GM18861 (cell line): ENCODE measurements around the gene LBR.

ENCODE experiments used
- ATAC-seq: cut with Tn5 transposase; IDR thresholded peaks from one replicate; pipeline ENCODE4 v1.9.1; 2021; ENCODE audit not compliant: unreplicated experiment

LBR gene

DNA sequence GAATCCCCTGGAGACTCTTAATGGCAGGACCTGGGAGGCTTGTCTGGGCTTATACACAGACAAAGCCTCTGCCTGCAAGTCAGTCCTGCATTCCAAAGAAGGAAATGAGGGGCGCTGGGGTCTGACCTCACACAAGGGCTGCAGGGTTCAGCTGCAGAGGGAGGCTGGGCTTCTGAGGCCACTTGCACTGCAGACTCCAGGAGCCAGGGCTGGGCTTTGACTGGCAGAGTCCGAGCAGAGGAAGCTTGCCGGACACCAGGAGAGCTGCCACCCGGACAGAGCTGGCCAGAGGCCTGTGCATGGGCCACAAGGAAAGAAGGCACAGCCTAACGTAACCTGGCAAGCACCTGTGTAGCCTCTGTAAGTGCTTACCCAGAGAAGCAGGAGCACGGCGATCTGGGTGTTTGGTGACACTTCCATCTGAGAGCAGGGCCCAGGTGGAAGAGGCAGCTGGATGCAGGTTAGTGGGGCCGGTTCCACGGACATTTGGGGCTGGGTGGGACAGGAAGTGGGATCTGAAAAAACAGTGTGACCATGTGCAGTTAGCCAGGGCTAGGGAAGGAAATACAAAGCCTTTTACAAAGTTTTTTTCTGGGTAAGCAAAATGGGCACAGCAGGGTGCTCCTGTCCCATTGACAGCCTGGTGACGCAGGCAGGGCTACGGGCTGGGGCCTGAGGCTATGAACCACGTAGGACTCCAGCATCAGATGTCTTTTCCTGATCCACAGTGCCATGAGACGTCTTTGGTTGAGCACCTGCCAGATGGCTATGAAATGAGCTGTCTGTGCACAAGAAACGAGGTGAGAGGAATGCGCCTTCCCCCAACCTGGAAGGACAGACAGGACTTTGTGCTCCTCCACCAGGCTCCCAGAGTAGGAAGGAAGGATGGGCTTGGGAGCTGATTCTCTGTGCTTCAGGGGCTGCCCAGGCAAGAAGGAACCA, 37.3 kb upstream of the LBR start:
- no peak for ATAC-seq

DNA sequence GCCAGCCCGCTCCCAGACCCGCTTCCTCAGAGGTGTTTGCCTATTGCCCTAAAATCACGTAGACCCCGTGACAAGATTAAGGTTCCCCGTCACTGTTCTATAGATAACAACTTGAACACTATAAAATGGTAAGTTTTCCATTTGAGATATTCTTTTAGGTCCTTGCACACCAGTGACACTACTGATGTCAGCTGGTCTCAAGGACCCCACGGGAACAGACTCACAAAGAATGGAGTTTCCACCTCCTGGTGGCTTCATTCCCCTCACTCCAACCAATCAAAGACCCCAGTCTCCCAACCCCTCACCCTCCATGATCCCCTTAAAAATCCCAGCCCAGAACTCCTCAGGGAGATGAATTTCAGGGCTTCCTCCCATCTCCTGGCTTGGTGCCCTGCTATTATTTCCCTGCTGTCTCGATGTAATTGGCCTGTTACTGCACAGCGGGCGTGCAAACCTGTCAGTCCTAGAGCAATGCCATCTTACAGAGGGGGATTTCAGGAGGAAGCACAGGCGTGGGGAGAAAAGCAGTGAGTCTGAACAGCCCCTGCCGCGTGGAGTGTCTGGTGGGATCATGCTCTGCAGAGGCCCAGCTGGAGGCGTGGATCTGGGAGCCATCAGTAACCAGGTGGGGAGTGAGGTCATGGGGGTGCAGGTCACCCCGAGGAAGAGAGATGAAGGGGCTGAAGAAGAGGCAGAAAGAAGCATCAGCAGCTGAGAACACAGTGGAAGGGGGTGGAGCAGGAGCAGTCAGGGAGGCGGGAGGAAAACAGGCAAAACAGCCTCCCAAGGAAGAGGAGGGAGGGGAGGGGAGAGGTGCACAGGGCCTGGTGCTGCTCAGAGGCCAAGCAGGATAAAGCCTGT, 35.1 kb upstream of the LBR start:
- ATAC-seq = no peak

DNA sequence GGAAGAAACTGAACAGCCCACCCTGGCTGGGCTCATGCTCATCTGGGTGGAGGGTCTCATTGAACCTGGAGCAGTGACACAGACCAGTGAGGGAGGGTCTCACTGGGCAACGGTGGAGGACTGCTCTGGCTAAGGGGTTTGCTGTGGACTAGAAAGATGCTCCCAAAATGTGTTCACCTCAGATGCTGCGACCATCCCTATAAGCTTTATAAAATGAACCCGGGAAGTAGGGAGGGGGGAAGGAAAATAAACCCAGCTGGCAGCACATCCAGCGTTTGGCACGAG, 34.5 kb upstream of the LBR start:
- no peak for ATAC-seq

DNA sequence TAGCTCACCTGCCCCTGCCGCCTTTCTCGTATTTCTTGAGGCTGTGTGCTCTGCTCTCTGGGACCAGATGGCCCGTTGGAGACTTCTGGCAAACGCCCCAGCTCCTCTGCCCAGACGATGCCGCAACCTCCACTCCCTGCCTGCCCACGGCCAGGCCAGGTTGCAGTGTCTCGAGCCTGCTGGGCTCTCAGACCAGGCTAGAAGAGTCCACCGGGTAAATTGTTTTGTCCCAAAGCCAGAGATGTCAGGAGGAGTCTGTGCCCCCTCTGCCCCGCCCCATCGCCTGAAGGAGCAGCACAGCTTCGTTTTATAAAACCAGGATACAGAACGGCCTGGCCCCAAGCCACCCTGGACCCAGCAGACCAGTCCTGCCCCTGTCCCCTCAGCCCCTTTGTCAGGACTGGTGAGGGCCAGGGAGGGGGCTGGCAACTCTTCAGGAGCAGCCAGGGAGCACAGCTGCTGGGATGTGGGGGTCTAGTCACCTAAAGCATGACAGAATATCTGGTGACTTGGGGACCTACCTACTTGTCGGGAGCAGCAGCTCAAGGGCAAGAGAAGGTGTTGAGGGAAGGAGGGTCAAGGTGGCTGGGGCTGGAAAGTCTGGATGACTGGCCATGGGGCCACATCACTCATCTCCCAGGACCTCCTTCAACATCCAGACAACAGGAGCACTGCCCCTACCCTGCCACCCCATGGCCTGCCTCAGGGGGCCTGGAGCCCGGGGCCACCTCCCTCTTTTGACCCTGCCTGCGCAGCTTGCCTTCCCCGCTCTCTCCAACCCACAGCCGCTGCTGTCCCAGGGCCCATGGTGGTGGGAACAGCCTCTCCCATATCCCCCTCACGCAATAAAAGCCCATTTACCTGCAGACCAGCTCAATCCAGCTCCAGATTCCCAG, 33.9 kb upstream of the LBR start:
- ATAC-seq = no peak

DNA sequence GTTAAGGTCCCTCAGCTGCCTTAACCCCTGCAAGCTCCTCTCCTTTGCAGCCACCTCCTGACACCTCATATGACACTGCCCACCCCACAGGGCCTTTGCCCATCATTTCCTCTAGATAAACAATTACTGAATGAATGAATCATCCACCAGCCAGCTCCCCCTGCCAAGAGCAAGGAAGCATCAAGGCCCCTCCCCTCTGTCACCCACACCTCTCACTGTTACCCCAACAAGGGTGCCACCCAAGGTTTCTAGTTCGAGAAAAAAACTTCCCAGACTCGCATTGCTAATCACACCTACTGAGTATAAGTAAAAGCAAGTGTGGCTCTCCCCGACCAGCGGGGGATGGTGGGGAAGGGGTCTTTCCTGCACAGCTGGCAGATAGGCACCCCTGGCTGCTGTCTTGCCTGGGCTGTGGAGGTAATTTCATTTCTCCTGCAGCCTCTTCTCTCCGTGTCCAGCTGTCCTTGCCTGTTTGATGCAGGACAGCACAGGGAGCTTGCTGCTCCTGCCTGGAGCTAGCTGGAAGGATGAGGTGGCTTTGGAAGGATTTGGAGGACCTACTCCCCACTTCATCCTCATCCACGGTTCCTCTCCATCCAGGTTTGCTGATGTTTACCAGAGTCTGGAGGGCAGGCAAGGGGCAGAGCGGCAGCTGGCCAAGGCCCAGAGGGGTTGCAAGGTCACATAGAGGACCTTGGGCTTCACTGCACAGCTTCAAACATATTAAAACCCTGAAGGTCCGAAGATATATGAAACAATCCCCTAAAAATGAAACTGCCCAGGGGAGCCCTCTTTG, 33.1 kb upstream of the LBR start:
- no peak for ATAC-seq

DNA sequence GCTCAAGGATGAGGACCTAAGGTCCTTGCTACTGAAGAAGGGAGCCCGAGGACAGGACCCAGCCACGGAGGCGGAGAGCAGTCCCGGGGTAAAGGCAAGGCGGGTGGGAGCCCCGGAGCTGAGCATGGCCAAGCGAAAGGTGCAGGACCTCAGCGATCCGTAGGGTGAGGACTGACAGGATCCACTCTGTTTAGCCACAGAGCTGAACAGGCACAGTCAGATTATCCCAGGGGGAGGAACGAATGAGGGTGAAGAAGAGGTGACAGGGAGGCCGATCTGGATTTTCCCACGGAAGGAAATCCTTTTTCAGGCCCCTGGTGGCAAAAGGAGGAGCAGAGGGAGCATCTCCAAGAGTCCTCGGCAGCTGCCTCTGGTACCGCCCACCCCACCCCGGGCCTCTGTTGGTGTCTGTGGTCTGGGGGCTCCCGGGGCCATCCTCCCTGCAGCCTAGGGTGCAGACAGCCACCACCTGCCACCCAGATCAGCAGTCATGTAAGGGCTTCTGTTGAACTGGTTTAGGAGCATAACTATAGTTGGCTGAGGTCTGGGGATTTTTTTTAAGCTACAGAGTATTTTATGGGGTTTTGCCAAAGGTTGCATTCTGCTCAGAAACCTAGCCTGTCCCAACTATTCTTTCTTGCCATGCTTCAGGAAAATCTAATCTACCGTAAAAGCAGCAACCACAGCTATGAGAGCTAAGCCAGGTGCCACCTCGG, 32.3 kb upstream of the LBR start:
- no peak for ATAC-seq

DNA sequence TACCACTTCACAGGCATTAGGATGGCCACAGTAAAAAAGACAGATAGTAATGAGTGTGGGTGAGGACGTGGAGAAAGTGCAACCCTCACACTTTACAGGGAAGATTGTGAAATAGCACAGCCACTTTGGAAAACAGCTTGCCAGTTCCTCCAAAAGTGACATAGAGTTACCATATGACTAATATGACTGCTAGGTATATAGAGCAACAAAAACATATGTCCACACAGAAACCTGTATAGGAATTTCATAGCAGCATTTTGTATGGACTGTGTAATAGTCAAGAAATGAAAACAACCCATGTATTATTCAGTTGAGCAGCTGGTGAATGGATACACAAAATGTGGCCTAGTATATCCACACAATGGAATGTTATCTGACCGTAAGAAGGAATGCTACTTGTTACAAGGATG, 30.4 kb upstream of the LBR start:
- no peak for ATAC-seq

DNA sequence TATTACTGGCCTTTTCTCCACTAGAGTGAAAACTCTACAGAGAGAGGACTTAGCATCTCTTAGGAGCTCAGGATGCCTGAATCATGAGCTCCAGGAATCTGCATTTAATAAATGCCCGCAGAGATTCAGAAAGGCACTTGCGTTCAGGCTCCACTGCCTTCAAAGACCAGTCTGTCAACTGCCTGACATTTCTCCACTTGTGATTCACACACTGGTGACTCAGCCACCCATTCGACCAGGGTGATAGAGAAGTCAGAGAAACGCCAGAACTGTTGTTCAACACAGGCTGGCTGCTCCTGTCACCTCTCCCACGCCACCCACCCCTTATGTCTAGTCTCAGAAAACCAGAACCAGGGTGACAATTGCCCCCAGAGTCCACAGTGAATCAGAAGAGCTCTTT, 26.9 kb upstream of the LBR start:
- no peak for ATAC-seq

DNA sequence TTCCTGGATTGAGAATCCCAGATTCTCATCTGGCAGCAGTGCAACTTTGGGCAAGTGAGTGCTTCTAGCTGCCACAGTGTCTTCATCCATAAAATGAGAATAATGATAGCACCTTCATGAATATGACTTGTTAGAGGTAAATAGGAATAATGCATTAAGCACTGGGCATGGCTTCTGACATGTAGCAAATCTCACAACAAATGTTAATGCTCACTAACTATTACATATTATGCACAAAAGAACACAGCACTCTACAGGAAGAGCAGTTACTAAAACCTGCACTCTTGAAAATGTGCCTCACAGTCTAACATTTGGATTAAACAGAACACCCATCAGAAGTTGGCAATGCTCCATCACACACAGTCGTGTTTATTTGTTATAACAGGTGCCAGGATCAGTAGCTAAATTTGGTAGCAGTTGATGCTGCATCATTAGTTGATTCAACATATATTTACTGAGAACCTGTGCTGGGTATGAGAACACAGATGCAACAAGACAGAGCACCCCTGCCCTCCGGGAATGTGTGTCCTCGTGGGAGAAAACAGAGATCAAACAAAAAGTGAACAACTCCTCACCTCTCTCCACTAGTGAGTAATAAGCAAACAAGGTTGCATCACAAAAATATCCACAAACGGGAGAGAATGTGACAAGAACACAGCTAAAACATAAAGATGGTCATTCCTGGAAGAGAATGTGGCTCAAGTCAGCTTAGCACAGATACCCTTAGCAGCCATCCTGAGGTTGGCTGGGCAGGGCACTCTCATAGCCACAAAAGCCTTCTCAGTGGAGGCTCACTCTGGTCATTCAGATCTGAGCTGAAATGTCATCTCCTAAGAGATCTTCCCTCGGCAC, 26.2 kb upstream of the LBR start:
- no peak for ATAC-seq

DNA sequence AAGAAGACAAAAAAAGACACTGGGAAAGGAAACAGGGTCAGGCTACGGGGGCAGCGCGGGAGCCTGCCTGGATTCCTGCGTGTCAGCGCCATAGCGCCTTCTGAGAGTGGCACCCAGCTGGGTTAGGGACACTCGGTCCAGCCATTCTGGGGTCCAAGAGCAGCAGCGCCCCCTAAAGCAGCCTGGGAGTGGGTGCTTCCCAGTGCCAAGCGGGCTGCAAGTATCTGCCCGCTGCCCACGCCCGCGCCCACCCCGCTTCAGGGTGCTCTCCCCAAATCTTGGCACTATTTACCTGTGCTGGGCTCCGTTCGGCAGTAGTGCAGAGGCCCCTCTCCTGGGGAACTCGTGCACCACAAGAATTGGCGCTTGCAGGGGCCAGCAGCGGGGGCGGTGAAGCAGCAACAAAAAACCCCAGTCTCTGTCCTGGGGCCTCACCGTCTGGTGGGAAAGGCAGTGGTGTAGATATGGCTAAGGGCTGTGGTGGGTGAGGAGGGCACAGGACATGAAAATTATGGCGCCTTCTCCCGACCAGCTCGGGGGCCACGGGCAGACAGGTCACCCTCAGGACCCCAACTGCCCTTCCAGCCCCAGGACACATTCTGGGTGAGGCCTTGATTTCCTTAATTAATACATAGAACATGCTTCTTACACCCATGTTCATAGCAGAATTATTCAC, 24.1 kb upstream of the LBR start:
- no peak for ATAC-seq

DNA sequence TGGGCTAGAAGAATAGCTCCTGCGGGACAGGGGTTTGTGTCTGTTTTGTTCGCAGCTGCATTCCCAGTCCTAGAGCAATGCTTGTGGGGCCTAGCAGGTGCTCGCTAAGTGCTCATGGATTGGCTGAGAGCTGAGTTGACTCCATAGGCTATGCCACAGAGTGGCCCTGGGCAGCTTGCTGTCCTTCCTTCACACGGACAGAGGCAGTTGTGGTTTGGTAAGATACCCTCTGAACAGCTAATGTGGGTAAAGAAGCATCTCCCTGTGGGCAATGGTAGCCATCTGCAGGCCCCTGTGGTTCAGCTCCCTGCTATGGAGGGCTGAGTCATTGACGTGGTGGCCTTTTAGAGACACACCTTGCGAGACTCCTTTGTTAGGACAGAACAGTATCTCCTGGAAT, 23.5 kb upstream of the LBR start:
- no peak for ATAC-seq

DNA sequence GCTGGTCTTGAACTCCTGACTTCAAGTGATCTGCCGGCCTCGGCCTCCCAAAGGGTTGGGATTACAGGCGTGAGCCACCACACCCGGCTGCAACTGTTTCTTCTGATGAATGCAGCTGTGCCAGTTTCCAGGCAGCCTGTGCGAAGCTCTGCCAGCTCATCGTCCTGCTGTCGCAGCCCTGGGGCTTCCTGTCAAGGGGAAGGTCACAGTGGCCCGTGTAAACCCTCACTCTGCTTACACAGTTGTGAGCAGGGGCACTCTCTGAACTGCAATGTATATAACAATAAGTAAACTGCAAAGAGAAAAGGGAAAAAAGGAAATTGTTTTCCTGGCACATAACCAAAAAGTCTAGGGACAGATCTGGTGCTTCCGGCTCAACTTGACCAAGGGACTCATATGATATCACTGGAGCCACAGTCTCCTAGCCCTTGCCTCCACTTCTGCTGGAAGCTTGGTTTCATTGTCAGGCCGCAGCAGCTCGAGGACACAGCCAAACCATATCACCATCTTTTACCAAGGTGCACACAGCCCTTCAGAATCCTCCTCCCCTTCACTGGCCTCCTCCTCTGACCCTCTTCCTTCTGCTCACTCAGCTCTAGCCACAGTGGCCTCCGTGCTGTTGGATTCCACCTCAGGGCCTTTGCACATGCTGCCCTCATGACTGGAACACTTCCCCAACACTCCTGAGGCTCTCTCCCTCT, 22.8 kb upstream of the LBR start:
- ATAC-seq = no peak

DNA sequence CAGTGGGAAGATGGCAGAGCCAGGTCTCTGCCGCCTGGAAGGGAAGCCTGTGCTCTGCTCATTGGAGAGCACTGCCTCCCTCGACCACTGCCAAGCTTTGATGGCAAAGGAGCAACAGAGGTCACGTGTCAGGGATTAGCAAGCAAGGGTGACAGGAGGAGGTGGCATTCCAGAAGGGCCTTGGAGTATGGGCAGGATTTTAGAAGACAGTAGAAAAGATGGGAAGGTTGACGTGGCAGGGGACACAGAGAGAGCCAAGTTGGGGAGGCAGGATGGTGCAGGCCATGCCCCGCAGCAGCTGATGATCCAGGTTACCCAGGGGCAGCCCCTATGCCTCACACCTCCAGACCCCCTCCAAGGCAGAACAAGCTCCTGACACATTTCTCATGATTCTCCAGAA, 21.9 kb upstream of the LBR start:
- ATAC-seq = no peak

DNA sequence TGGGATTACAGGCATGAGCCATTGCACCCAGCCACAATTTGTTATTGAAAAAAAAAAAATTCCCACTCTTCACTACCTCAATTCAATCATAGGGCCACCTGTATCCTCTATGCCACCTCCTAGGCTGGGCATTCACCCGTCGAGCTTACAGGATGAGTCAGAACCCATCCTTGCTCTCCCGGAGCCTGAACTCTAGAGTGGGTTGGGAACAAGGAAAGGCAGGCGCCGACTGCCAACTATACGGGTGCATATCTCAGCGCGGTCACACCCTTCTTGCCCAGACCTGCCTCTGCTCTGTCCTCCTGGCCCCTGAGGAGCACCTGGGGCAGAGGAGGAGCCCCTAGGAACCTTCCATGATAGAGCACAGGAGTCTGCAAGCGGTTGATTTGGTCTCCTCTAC, 21.4 kb upstream of the LBR start:
- no peak for ATAC-seq

DNA sequence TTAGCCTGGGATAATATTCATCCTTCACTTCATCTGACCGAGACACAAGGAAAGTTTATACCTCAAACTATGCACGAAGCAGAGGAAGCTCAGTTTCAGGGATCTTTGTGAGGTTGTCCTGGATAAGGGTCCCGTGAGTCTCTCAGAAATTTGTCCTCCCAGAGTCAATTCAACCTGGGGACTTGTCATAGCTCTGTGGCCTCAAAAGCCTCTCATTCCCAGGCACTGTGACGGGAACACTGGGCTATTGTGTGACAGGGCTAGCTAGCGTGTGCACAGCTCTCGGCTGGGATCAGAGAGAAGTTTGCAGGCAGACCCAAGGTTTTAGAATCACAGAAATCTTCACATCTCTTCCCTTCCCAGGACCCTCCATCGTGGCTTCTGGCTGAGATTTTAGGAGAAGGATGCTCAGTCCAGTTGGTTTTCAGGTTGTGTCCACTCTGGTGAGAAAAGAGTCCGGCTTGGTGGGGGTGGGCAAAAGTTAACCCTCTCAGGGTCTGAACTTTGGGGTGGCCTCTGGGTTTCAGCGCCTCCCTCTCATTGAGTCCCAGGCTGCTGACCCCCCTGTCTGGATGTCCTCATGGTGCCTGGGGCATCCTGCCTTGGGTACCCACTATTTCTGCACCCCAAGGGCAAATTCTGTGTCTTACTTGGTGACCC, 20.4 kb upstream of the LBR start:
- ATAC-seq = no peak

DNA sequence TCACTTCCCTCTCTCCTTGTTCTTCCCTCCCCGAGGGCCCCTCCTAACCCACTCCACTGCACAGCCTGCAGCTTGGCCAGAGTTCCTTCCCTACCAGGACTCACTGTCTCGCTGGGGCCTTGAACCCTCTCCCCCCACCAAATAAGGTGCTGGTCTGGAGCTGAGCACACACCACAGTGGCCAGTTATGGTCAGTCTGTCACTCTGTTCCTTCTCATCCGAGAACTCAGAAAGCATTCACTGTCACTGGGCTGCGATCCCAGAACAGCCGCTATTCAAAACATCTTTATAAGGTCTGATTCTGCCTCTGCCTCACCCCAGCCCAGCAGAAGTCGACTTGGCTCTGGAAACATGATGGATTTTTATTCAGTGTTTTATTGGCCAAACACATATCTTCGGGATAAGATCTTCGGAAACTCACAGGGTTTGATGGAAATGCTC, 19.8 kb upstream of the LBR start:
- no peak for ATAC-seq

DNA sequence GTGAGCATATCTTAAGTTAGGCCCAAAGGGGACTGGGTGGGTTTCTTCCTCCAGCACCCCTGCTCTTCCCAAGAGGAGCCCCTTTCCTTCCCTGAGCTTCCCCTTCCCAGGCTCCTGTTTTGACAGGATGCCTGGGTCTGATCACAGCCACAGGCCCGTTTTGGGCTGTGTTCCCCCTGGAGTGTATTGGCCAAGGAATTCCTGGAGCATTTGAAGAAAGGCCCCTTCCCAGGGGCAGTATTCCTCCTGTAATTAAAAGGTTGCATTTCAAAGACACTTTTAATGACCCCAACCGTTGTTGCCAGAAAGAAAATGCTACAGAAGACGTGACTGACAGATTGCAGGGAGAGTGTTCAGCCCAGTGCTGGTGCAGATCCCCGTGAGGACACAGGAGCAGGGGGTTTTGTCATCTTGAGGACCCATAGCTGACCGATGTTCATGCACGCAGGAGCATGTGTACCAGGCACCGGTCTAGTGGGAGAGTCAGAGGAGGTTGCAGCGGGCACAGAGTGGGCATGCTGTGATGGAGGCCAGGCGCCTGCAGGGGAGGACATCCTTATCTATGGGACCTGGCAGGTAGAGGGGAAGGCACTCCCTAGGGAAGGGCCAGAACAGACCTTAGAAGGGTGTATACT, 19.3 kb upstream of the LBR start:
- ATAC-seq = no peak
